ENCODE data around the gene GLOD5. TPM values are rescaled to one million over a fixed set of nuclear protein-coding genes. Genes with fewer than 3 reads are reported as not detected.

GLOD5 gene
- total RNA-seq, 1 donor from 2014 or later, result not detected

GRCh38 chrX:48772602-48773001, 11.1 kb downstream of the GLOD5 start:
- Mint-ChIP-seq H3K4me3 (no peak overlapping the region), H3K27ac (no peak overlapping the region), H3K4me1 (no peaks in the 10 kb centered on the region), H3K9me3 (no peaks in the 10 kb centered on the region), H3K36me3 (ENCODE audit: low read depth) (no peaks in the 10 kb centered on the region), H3K27me3 (peaks cover 4% of the 10 kb centered on the region)
- no peak for TF ChIP-seq CTCF (IDR thresholded peaks at IDR 0.05)
- ATAC-seq (ENCODE audit: low read depth), result no peak
- no peak for DNase-seq
- CTCF ChIA-PET, result no interaction called here
- intact Hi-C loops (cut with micrococcal nuclease), result no loop called here
- POLR2A ChIA-PET, result no interaction called here

GRCh38 chrX:48776818-48777439, 15.4 kb downstream of the GLOD5 start:
- H3K4me1 Mint-ChIP-seq, result no peaks in the 10 kb centered on the region
- ChIA-PET CTCF (no interaction called here), POLR2A (no interaction called here)
- TF ChIP-seq CTCF (IDR thresholded peaks at IDR 0.05), result no peak
- H3K27ac Mint-ChIP-seq, result no peak overlapping the region
- DNase-seq, result no peak
- no peaks in the 10 kb centered on the region for H3K36me3 Mint-ChIP-seq (ENCODE audit: low read depth)
- H3K27me3 Mint-ChIP-seq, result peaks cover 4% of the 10 kb centered on the region
- ATAC-seq (ENCODE audit: low read depth), result no peak
- H3K9me3 Mint-ChIP-seq, result no peaks in the 10 kb centered on the region
- no peak overlapping the region for H3K4me3 Mint-ChIP-seq
- intact Hi-C loops (cut with micrococcal nuclease), result no loop called here

DNA sequence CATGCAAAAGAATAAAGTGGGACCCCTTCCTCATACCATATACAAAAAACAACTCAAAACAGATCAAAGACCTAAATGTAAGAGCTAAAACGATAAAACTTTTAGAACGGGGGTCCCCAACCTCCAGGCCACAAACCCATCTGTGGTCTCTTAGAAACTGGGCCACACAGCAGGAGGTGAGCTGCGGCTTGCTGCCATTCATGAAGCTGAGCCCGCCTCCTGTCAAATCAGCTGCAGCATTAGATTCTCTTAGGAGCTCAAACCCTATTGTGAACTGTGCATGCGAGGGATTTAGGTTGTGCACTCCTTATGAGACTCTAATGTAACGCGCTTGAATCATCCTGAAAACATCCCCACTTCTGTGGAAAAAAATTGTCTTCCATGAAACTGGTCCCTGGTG, 17.9 kb downstream of the GLOD5 start:
- ChIA-PET POLR2A (no interaction called here), CTCF (no interaction called here)
- no peaks in the 10 kb centered on the region for H3K9me3 Mint-ChIP-seq
- ATAC-seq (ENCODE audit: low read depth) (no peak), DNase-seq (no peak)
- H3K36me3 Mint-ChIP-seq (ENCODE audit: low read depth), result no peaks in the 10 kb centered on the region
- TF ChIP-seq CTCF (IDR thresholded peaks at IDR 0.05), result no peak
- intact Hi-C loops (cut with micrococcal nuclease), result no loop called here
- H3K27ac Mint-ChIP-seq, result no peak overlapping the region
- peaks cover 4% of the 10 kb centered on the region for H3K27me3 Mint-ChIP-seq
- H3K4me3 Mint-ChIP-seq, result no peak overlapping the region
- H3K4me1 Mint-ChIP-seq, result no peaks in the 10 kb centered on the region

DNA sequence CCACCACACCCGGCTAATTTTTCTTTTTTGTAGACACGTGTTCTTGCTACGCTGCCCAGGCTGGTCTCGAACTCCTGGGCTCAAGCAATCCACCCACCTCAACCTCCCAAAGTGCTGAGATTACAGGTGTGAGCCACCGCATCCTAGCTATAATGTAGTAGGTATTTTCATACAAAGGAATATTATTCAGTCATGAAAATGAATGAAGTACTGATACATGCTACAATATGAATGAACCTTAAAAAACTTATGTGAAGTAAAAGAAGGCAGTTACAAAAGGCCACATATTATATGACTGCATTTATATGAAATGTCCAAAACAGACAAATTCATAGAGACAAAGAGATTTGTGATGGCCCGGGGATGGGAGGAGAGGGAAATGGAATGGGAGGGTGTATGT, 20.2 kb downstream of the GLOD5 start:
- Mint-ChIP-seq H3K27me3 (peaks cover 6% of the 10 kb centered on the region), H3K36me3 (ENCODE audit: low read depth) (no peaks in the 10 kb centered on the region), H3K9me3 (no peaks in the 10 kb centered on the region), H3K4me1 (no peaks in the 10 kb centered on the region), H3K4me3 (no peak overlapping the region), H3K27ac (no peak overlapping the region)
- ATAC-seq (ENCODE audit: low read depth) (no peak), DNase-seq (no peak)
- no peak for TF ChIP-seq CTCF (IDR thresholded peaks at IDR 0.05)
- ChIA-PET CTCF (no interaction called here), POLR2A (no interaction called here)
- intact Hi-C loops (cut with micrococcal nuclease), result no loop called here

- Mint-ChIP-seq H3K4me1 (no peaks in the 10 kb centered on the region), H3K27ac (no peak overlapping the region), H3K4me3 (no peak overlapping the region), H3K27me3 (peaks cover 11% of the 10 kb centered on the region), H3K36me3 (ENCODE audit: low read depth) (no peaks in the 10 kb centered on the region), H3K9me3 (no peaks in the 10 kb centered on the region)
- DNase-seq, result no peak
- ChIA-PET CTCF (no interaction called here), POLR2A (no interaction called here)
- no peak for ATAC-seq (ENCODE audit: low read depth)
- TF ChIP-seq CTCF (IDR thresholded peaks at IDR 0.05), result no peak
- intact Hi-C loops (cut with micrococcal nuclease), result no loop called here
These were observed 20.7 kb downstream of the GLOD5 start for GRCh38 chrX:48782216-48782615.
